ENCODE measurements around the gene VWC2.

DNA sequence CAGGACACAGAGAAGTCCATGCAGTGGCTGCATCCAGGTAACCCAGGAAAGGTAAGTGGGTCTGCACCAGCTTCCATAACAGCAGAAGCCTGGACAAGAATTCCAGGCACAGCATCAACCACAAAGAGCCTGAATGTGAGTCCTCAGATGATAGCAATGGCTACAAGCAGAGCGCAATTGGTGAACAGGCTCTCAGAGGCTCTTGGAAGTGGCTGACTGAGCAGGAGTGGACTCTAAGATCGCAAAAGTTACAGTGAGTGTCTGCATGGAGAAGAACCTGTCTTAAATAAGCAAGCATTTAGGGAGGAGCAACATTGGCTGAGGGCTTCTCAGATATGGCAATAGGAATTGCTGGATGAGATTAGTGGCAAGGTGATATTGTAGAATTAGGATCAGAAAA is 41.6 kb upstream of the VWC2 start:
- TF ChIP-seq SYNCRIP (IDR thresholded peaks at IDR 0.05; ENCODE audit: insufficient read depth, low read depth, low read length) (no peak), NFATC3 (CRISPR knock-in tag; IDR thresholded peaks at IDR 0.05) (no peak), POLR2A (IDR thresholded peaks at IDR 0.05; ENCODE audit: insufficient read depth in 1 of 2, low read depth in 2 of 2, low read length in 2 of 2) (no peak), CHD2 (IDR thresholded peaks at IDR 0.05; ENCODE audit: low read depth, low read length) (no peak), NR2F2 (IDR thresholded peaks at IDR 0.05; ENCODE audit: borderline replicate concordance, low read depth) (no peak), ZBTB8A (CRISPR knock-in tag; IDR thresholded peaks at IDR 0.05; ENCODE audit: borderline replicate concordance, low read depth) (no peak), PHF8 (CRISPR knock-in tag; IDR thresholded peaks at IDR 0.05) (no peak), AKAP8 (CRISPR knock-in tag; IDR thresholded peaks at IDR 0.05) (no peak), PAF1 (CRISPR knock-in tag; IDR thresholded peaks at IDR 0.05) (no peak), MEIS1 (CRISPR knock-in tag; IDR thresholded peaks at IDR 0.05; ENCODE audit: borderline replicate concordance) (no peak)
- TF ChIP-seq, protein P1, sequence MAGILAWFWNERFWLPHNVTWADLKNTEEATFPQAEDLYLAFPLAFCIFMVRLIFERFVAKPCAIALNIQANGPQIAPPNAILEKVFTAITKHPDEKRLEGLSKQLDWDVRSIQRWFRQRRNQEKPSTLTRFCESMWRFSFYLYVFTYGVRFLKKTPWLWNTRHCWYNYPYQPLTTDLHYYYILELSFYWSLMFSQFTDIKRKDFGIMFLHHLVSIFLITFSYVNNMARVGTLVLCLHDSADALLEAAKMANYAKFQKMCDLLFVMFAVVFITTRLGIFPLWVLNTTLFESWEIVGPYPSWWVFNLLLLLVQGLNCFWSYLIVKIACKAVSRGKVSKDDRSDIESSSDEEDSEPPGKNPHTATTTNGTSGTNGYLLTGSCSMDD (CRISPR knock-in tag; IDR thresholded peaks at IDR 0.05): no peak
- TF ChIP-seq, protein P2, sequence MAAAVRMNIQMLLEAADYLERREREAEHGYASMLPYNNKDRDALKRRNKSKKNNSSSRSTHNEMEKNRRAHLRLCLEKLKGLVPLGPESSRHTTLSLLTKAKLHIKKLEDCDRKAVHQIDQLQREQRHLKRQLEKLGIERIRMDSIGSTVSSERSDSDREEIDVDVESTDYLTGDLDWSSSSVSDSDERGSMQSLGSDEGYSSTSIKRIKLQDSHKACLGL (CRISPR knock-in tag; IDR thresholded peaks at IDR 0.05): no peak
- TF ChIP-seq, protein P3, sequence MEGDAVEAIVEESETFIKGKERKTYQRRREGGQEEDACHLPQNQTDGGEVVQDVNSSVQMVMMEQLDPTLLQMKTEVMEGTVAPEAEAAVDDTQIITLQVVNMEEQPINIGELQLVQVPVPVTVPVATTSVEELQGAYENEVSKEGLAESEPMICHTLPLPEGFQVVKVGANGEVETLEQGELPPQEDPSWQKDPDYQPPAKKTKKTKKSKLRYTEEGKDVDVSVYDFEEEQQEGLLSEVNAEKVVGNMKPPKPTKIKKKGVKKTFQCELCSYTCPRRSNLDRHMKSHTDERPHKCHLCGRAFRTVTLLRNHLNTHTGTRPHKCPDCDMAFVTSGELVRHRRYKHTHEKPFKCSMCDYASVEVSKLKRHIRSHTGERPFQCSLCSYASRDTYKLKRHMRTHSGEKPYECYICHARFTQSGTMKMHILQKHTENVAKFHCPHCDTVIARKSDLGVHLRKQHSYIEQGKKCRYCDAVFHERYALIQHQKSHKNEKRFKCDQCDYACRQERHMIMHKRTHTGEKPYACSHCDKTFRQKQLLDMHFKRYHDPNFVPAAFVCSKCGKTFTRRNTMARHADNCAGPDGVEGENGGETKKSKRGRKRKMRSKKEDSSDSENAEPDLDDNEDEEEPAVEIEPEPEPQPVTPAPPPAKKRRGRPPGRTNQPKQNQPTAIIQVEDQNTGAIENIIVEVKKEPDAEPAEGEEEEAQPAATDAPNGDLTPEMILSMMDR (CRISPR knock-in tag; IDR thresholded peaks at IDR 0.05): no peak

Measured in HepG2 (cell line).